CD4-positive, alpha-beta T cell treated with Interferon gamma for 1 hour (primary cell): Measurements from ENCODE around the gene ABI3BP.
"Not testable (repeated sequence)": the region's sequence is repeated elsewhere in the genome, so short reads cannot be mapped to it uniquely, and the experiment has no call there.

Source experiments
- DNase-seq: peaks from one replicate; pipeline ENCODE4 v3.0.0-alpha.2; 2020

Gene ABI3BP

DNA sequence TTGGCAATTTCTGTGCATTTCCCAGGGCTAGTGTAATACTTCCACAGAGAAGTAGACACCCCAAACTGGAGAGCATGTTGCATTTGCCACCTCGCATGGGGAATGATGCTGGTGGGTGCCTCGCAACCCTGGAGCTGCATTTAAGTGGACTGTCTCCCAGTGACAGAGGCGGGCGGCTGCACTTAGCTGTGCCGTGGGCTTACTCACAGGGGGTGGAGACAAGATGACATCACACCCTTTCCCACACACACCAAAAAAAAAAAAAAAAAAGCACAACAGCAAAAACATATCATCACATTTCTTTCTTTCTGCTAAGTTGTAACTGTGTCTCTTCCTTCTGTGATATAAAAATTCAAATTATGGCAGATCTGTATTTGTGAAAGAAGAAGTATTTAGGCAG, at the start of gene ABI3BP:
TSS of gene ABI3BP (minus strand) at position 113 of the 400 bp plus-strand sequence. CDS start at position 76, 37 bp downstream.
- DNase-seq, result no peak

GRCh38 chr3:101039285-101039684, 46.1 kb upstream of the ABI3BP start:
- DNase-seq, result no peak

DNA sequence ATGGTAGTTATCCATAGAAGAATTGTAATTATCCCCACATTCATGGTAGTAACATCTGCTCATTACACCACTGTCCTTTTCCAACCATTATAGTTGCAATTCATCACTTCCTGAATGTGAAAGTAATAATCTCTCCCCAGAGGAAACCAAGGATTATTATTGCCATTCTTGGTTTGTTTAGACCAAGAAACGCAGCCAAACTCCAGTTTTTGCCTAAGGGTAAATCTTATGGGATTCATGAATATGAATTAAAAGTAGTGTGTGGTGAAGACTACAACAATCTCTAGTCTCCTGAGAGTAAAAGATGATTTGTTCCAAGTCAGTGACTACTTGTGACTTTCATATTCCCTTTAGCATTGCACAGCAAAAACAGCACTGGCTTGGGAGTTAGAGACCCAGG, 45.7 kb upstream of the ABI3BP start:
- DNase-seq, result no peak

DNA sequence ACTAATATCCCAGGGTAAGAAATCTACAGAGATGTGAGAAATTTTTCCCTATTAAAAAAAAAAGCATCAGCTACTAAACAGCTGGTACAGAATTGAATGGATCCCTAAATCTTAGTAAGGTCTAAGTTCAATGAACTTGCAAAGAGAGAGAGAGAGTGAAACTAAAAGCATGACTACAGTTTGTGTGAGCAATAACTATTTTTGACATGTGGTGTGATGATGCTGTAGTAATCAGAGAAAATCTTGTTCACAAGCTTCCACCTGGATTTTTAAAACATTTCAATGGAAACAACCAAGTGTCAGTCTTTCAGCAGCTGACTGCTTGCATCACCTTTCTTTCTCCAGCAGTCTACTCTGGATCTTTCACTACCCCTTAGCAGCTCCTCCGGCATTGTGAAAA, 45.2 kb upstream of the ABI3BP start:
- DNase-seq, result no peak

GRCh38 chr3:101037613-101038012, 44.4 kb upstream of the ABI3BP start:
- no peak for DNase-seq

DNA sequence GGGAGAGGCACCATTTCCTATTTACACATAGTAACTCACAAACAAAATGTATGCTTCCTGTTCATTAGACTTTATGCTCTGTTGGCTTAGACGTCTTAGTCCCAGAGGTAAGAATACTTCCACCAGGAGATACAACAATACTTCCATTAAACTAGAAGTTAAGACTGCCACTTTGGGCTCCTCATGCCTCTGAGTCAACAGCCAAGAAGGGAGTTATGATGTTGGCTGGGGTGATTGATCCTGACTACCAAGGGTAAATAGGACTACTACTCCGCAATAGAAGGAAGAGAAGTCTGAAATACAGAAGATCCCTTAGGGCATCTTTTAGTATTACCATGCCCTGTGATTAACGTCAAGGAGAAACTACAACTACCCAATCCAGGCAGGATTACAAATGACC, 43.5 kb upstream of the ABI3BP start:
- no peak for DNase-seq

DNA sequence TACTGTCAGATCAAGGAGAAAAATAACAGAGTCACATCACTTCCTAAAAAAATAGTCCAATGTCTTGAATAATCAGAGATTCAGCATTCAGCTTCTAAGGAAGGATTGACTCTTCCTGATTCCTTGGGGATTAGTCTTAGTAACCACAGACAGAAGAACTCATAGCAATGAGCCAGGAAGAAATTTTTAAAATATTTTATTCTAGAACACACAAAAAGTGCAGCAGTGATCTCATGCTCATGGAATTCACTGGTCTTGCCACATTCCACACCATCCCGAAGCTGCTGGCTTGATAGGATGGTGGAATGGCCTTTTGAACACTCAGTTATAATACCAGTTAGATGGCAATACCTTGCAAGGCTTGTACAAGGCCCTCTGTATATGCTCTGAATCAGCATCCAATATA, 43.0 kb upstream of the ABI3BP start:
- DNase-seq, result no peak

DNA sequence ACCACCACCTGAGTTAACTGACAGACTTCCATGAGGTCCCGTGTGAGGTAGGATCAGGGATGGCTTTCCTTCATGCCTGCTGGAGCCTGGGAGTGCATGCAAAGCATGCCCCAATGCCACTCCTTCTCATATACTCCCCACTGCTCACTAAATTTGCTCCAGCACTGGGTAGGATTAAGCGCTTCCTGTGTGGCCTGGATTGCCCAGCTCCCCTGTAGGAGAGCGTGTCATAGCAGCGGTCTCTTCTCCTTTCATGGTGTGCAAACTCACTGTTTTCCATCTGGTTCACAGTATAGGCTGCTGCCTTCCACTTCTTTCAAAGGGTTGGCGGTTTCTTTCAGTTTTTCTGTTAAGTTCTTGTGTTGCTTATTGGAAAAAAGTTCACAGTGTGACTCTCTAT, 34.1 kb upstream of the ABI3BP start:
- DNase-seq, result no peak

- no peak for DNase-seq
These were observed 33.7 kb upstream of the ABI3BP start for GRCh38 chr3:101026881-101027280.

DNA sequence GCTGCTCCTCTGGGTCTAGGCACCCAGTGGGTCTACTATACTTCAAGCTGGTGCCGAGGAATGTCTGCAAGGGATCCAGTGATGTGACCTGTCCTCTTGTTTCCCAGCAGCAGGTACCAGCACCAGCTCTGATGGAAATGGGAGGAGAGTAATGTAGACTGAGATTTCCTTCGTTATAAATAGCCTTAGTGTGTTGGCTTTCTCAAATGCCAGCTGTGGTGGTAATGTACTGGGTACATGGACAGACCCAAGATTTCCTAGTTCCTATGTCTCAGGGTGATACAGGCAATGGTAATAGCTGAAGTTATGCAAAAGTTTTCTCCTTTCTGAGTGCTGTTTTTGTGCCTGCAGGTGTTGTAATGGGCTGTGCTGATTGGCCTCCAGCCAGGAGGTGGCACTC, 33.0 kb upstream of the ABI3BP start:
- DNase-seq, result no peak

GRCh38 chr3:101020351-101021015, 27.3 kb upstream of the ABI3BP start:
- no peak for DNase-seq

- DNase-seq, result no peak
These were observed 23.8 kb upstream of the ABI3BP start for GRCh38 chr3:101017017-101017416.

- not testable (repeated sequence) for DNase-seq
These were observed 19.1 kb upstream of the ABI3BP start for GRCh38 chr3:101012312-101012711.

DNA sequence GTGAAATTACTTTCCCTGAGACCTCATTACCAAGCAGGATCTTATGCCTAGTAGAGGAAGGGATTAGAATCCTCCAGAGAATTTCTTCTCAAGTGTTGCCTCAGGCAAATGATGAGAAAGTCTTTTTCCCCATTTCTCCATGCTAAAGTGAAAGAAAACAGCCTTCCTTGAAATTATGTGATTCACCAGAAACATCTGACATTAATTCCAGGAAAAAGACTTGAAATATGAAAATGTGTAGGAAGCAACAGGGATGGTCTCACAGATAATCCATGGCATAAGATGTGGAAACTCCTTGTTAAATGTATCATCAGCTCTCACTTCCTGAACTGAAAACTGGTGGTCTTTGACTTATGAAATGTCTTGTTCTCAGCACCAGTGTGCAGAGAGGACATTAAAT, 17.9 kb upstream of the ABI3BP start:
- no peak for DNase-seq

- no peak for DNase-seq
These were observed 17.1 kb upstream of the ABI3BP start for GRCh38 chr3:101010296-101010695.

DNA sequence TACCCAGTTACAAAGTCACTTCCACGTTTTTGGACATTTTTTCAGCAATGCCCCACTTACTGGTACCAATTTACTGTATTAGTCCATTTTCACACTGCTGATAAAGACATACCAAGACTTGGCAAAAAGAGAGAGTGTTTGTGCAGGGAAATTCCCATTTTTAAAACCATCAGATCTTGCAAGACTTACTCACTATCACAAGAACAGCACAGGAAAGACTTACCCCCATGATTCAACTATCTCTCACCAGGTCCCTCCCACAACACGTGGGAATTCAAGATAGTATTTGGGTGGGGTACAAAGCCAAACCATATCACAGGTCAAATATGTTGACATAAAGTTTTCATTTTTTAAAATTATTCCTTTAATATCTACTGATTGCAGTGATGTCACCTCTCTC, 16.2 kb upstream of the ABI3BP start:
- DNase-seq, result no peak

DNA sequence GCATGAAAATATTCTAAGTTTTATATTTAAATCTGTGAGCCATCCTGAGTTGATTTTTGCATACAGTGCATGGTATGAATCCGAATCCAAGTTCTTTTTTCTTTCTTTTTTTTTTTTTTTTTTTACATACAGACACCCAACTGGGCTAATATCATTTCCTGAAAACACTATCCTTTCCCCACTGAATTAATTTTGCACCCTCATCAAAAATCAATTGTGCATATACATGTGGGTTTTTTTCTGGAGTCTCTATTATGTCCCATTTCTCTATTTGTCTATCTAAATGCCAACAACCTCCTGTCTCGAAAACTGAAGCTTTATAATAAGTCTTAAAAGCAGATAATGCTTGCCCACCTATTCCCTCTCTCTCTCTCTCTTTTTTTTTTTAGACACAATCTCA, 5.9 kb upstream of the ABI3BP start:
- DNase-seq, result no peak

- no peak for DNase-seq
These were observed 1.6 kb upstream of the ABI3BP start for GRCh38 chr3:100994809-100995208.

GRCh38 chr3:100994187-100994586, 966 bp upstream of the ABI3BP start:
- DNase-seq, result no peak

GRCh38 chr3:100992231-100993012, 799 bp downstream of the ABI3BP start:
- no peak for DNase-seq

DNA sequence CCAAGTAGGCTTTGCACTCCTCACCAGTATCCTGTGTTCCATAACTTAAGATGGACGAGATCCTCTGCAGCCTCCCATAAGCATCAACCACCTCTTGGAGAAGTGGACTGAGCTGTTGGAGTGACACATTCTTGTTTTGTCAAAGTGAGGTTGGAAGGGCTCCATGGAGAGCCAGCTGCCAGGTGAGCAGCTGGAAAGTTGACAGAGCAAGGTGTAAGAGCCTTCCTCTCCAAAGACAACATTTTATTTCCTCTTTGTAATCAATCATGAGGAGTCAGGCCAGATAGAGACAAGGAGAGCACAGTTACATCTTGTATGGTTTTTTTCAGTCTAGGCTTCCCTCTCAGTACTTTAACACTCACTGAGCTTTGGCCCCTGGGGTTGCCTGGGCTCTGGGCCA, 5.1 kb downstream of the ABI3BP start:
- no peak for DNase-seq

DNA sequence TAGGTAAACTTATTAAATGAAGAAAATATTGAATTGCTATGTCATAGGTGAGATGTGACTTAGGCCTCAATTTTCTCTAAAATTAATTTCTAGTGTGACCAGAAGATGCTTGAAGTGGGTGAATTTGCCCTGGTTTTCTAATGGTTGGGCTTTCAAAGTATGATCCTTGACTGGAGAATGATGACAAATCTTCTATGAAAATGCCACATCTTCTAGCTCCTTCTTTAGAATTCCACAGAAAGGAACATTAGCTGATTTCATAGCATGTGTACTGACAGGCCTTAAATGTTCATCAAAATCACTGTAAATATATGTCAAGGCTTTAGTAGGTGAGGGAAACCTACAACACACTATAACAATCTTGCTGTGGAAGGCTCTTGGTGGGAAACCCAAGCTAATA, 8.9 kb downstream of the ABI3BP start:
- no peak for DNase-seq

GRCh38 chr3:100982710-100983109, 10.5 kb downstream of the ABI3BP start:
- no peak for DNase-seq

DNA sequence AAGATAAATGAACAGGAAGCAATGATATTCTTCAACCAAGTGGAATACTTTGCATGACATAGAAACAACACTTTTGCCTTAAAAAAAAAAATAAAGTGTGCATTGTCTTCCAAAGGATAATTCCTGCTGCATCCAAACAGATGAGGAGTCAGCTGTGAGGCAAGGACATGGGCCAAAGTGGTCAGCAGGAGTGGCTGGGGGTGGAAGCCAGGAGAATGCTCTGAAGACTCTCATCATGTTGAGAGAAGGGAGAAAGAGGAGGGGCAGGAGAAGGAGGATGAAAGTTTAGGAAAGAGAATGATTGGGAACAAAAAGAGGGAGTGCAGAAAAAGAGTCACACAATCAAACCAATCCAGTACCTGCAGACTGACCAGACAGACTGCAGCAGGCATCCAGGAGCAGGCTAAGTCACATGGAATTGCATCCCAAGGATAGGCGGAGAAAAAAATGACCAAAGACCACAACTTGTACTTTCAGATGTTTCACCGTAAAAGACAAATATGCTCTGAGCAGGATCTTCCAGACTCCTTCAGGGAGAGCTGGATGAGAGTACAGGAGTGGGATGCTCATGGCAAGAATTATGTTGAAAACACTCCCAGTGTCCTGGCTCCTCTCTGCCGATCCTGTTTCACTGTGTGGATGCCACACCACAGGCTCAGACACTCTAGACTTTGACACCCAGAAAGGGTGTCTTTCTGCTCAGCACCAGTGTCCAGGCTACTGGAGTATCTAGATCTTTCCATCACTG, 11.9 kb downstream of the ABI3BP start:
- no peak for DNase-seq
